Testis (tissue), 2 donors: ENCODE data around the gene CFAP54.

Experiments
- CTCF ChIP-seq, 3 experiments: fragments of 450-650 bp in 2 of 3; fragments of 200-600 bp in 1 of 3; sonication (generic) in 1 of 3; IDR thresholded peaks; one replicate each; pipeline ENCODE4 v1.5.1; 2016 to 2019; ENCODE audit warnings: antibody characterized with exemption in 3 of 3, mild to moderate bottlenecking in 2 of 3, moderate library complexity in 1 of 3
- POLR2A ChIP-seq: fragments of 450-650 bp; IDR thresholded peaks from one replicate; pipeline ENCODE4 v1.6.1; 2017; ENCODE audit warnings: antibody characterized with exemption, mild to moderate bottlenecking, moderate library complexity

- TF ChIP-seq POLR2A, result no peak
- TF ChIP-seq CTCF (IDR thresholded peaks at IDR 0.05), result no peak
Measured at GRCh38 chr12:96710127-96710745, 220.9 kb downstream of the CFAP54 start.
